Gastroesophageal sphincter (tissue), 4 donors: ENCODE data around the gene PRADC1. TPM values are rescaled to one million over a fixed set of nuclear protein-coding genes. Genes with fewer than 3 reads are reported as not detected.
A peak's percentile ranks its signal among the peaks of the same experiment; 100 is the strongest.

Source experiments
- ATAC-seq: fragments of 150-250 bp; one replicate; pipeline ENCODE4 v1.9.1; 2016; ENCODE audit warnings: mild to moderate bottlenecking, moderate library complexity
- H3K27ac ChIP-seq, 4 donors: fragments of 200-600 bp; sonication (generic) in 3 of 4; 1 replicate in 3 of 4; 2 replicates in 1 of 4; pipeline ENCODE4 v1.5.1; 2016 to 2019
- H3K27me3 ChIP-seq: fragments of 200-600 bp; sonication (generic); one replicate; pipeline ENCODE4 v1.5.1; 2019
- H3K36me3 ChIP-seq, 2 donors: fragments of 200-600 bp; sonication (generic); one replicate each; pipeline ENCODE4 v1.5.1; 2019; ENCODE audit warnings: control low read depth in 1 of 2
- H3K4me1 ChIP-seq, 3 donors: fragments of 200-600 bp; sonication (generic); 1 replicate in 2 of 3; 2 replicates in 1 of 3; pipeline ENCODE4 v1.5.1; 2016 to 2019; ENCODE audit warnings: control low read depth in 2 of 3
- H3K4me3 ChIP-seq, 2 donors: fragments of 200-600 bp; sonication (generic); one replicate each; pipeline ENCODE4 v1.5.1; 2019; ENCODE audit warnings: mild to moderate bottlenecking in 1 of 2, moderate library complexity in 1 of 2
- H3K9me3 ChIP-seq, 3 donors: fragments of 200-600 bp; sonication (generic); one replicate each; pipeline ENCODE4 v1.5.1; 2017 to 2019; ENCODE audit warnings: control low read depth in 2 of 3
- CTCF ChIP-seq, 4 experiments: fragments of 200-600 bp in 2 of 4; fragments of 450-650 bp in 2 of 4; sonication (generic) in 1 of 4; IDR thresholded peaks; one replicate each; pipeline ENCODE4 v1.5.1; 2017 to 2019; ENCODE audit warnings: antibody characterized with exemption in 4 of 4, mild to moderate bottlenecking in 2 of 4, moderate library complexity in 2 of 4
- EP300 ChIP-seq: sonication (generic); formaldehyde crosslinking; IDR thresholded peaks from one replicate; pipeline ENCODE4 v1.6.1; 2017; ENCODE audit warnings: antibody characterized with exemption, mild to moderate bottlenecking
- POLR2A ChIP-seq, 2 donors: fragments of 450-650 bp; IDR thresholded peaks; one replicate each; pipeline ENCODE4 v1.6.1; 2017; ENCODE audit warnings: antibody characterized with exemption in 2 of 2, mild to moderate bottlenecking in 2 of 2, moderate library complexity in 1 of 2
- POLR2AphosphoS5 ChIP-seq: sonication (generic); formaldehyde crosslinking; IDR thresholded peaks from one replicate; pipeline ENCODE4 v1.6.1; 2017; ENCODE audit warnings: antibody characterized with exemption
- WGBS, 2 donors: methylation state at CpG; one replicate each; pipeline ENCODE4 v1.1.5; 2018; ENCODE audit warnings: low coverage in 1 of 2; 5-methylcytosine and 5-hydroxymethylcytosine counted together
- total RNA-seq, 4 donors: library from RNA; depleted of rRNA; stranded (reverse); fragments of >200 nt; gene quantifications; one replicate each; pipeline ENCODE4 v1.1.0, GENCODE V29; 2016

Gene PRADC1
- total RNA-seq, 4 donors from 2014 or later: 21.7 to 37.5 (median 30.2) TPM

GRCh38 chr2:73238976-73239375 is 5.9 kb upstream of the PRADC1 start:
- Histone ChIP-seq H3K4me1 (peaks cover 0 to 51% (median 12%) of the 10 kb centered on the region in 3 donors), H3K4me3 (no peak overlapping the region), H3K9me3 (no peaks in the 10 kb centered on the region), H3K36me3 (peaks cover 0 to 61% of the 10 kb centered on the region in 2 donors), H3K27me3 (no peaks in the 10 kb centered on the region), H3K27ac (no peak overlapping the region)
- TF ChIP-seq CTCF (IDR thresholded peaks at IDR 0.05) (no peak), POLR2A (IDR thresholded peaks at IDR 0.05) (no peak), EP300 (no peak), POLR2AphosphoS5 (no peak)
- 80 to 100% methylated on average over 1 of the region's 1 CpG for WGBS, 2 donors
- no peak for ATAC-seq

DNA sequence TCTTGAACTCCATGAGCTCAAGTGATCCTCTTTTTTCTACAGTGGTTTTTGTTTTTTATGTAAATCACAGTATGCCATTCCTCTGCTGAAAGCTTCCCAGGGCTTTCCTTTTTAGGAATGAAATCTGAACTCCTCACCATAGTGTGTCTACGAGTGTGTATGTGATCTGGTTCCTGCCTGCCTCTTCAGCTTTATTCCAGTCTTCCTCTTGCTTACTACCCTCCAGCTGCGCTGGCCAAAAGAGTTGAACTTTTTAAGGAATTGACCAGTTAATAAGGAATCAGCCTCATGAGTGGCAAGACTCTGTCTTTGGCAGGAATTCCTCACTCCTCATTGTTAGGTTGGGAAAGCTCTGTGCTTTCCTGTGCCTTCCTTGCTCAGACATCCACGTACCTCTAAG is 5.1 kb upstream of the PRADC1 start:
- peaks cover 0 to 51% (median 12%) of the 10 kb centered on the region in 3 donors for H3K4me1 ChIP-seq
- no peak overlapping the region for H3K27ac ChIP-seq
- TF ChIP-seq CTCF (IDR thresholded peaks at IDR 0.05) (no peak), EP300 (no peak), POLR2A (IDR thresholded peaks at IDR 0.05) (no peak), POLR2AphosphoS5 (no peak)
- H3K9me3 ChIP-seq: no peaks in the 10 kb centered on the region
- 40 to 44% methylated on average over 1 to 2 of the region's 3 CpGs for WGBS, 2 donors
- ATAC-seq: no peak
- peaks cover 0 to 52% of the 10 kb centered on the region in 2 donors for H3K36me3 ChIP-seq
- no peaks in the 10 kb centered on the region for H3K27me3 ChIP-seq
- H3K4me3 ChIP-seq: no peak overlapping the region

GRCh38 chr2:73237168-73237567 is 4.1 kb upstream of the PRADC1 start:
- ATAC-seq: no peak
- no peaks in the 10 kb centered on the region for H3K9me3 ChIP-seq
- H3K36me3 ChIP-seq: peaks cover 0 to 42% of the 10 kb centered on the region in 2 donors
- no peaks in the 10 kb centered on the region for H3K27me3 ChIP-seq
- H3K4me3 ChIP-seq: no peak overlapping the region
- H3K4me1 ChIP-seq: peaks cover 0 to 56% (median 15%) of the 10 kb centered on the region in 3 donors
- WGBS, 2 donors: 44 to 64% methylated on average over 1 of the region's 1 CpG
- no peak overlapping the region for H3K27ac ChIP-seq
- TF ChIP-seq POLR2A (IDR thresholded peaks at IDR 0.05): no peak
- TF ChIP-seq EP300: no peak
- TF ChIP-seq POLR2AphosphoS5: no peak

DNA sequence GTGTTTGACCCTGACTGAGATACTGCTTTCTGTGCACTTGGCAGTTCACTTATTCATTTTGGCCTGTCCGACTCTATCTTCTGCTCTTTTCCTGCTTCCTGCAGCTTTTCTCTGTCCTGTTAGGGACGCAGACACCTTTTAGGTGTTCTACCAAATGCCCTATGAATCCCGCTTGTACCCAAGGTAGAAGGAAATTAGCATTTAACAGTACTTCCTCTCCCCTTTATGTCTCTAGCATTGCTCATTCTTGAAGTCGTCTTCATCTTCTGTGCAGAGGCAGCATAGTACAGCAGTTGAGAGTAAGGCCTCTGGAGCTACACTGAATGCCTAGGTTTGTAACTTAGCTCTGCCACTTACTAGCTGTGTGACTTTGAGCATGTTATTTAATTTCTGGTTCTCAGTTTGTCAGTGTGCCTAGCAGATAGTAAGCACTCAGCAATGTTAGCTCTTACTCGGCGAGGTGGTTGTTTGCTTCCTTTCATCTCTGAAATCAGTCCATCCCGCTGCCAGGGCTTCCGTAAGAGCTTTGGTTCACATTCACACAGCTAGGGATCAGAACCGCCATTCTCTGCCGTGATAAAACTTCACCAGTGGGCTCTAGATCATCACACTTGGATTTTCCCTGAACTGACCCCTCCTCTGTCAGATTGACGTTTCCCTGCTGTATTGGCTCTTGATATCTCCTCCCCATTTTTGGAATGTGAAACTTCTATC is 2.4 kb upstream of the PRADC1 start:
- no peaks in the 10 kb centered on the region for H3K9me3 ChIP-seq
- no peaks in the 10 kb centered on the region for H3K27me3 ChIP-seq
- no peak for ATAC-seq
- H3K4me1 ChIP-seq: peaks cover 0 to 57% (median 15%) of the 10 kb centered on the region in 3 donors
- H3K4me3 ChIP-seq: peak overlapping the region; percentile 53 to 86
- H3K36me3 ChIP-seq: peaks cover 0 to 26% of the 10 kb centered on the region in 2 donors
- peak overlapping the region in 1 of 4 donors; percentile 89 for H3K27ac ChIP-seq
- 0 to 65% methylated on average over 1 to 11 of the region's 11 CpGs for WGBS, 2 donors
- TF ChIP-seq POLR2AphosphoS5: no peak
- no peak for TF ChIP-seq POLR2A (IDR thresholded peaks at IDR 0.05)
- no peak for TF ChIP-seq EP300

GRCh38 chr2:73233932-73234832 is 1.1 kb upstream of the PRADC1 start, which contains the start of gene CCT7:
TSS of gene CCT7 (plus strand) at chr2:73234308. CDS start at chr2:73234379, 71 bp downstream.
- H3K4me1 ChIP-seq: peaks cover 0 to 53% (median 15%) of the 10 kb centered on the region in 3 donors
- peak; percentile 83 for ATAC-seq
- peak within 1 kb of the TSS; percentile 86 to 87 for H3K4me3 ChIP-seq
- TF ChIP-seq EP300 (no peak), CTCF (IDR thresholded peaks at IDR 0.05) (peak in 1 of 4 experiments; percentile 8), POLR2AphosphoS5 (peak; percentile 84), POLR2A (IDR thresholded peaks at IDR 0.05) (peak; percentile 60 to 65)
- H3K9me3 ChIP-seq: no peaks in the 10 kb centered on the region
- WGBS, 2 donors: 0% methylated on average over 4 of the region's 69 CpGs; no CpG with 5 or more reads in 1 of the 2 donors
- H3K27me3 ChIP-seq: no peaks in the 10 kb centered on the region
- H3K27ac ChIP-seq: peak within 1 kb of the TSS; percentile 45 to 93 (median 90)
- peaks cover 0 to 23% of the 10 kb centered on the region in 2 donors for H3K36me3 ChIP-seq
